DOHH2 (cell line): ENCODE measurements around the gene TBL1X.

Experiments used
- H3F3A ChIP-seq: fragments of 200-600 bp; sonication (generic), shearing (Covaris generic); 2 replicates; pipeline ENCODE4 v1.6.0; 2016; ENCODE audit warnings: antibody characterized with exemption, mild to moderate bottlenecking; ENCODE audit not compliant: control insufficient read depth, insufficient read depth
- H3K27ac ChIP-seq: fragments of 200-600 bp; sonication (generic); 2 replicates; pipeline ENCODE4 v1.5.1; 2014; ENCODE audit warnings: low read depth, mild to moderate bottlenecking, low read length, moderate library complexity
- H3K27me3 ChIP-seq: fragments of 200-600 bp; sonication (generic); 2 replicates; pipeline ENCODE4 v1.6.1; 2014; ENCODE audit warnings: mild to moderate bottlenecking, low read length, mixed read lengths; ENCODE audit not compliant: control insufficient read depth
- H3K36me3 ChIP-seq: fragments of 200-600 bp; sonication (generic); 2 replicates; pipeline ENCODE4 v1.6.1; 2014; ENCODE audit warnings: mild to moderate bottlenecking, low read length, moderate library complexity, mixed read lengths; ENCODE audit not compliant: control insufficient read depth
- H3K4me1 ChIP-seq: fragments of 200-600 bp; sonication (generic); 2 replicates; pipeline ENCODE4 v1.6.1; 2014; ENCODE audit warnings: mild to moderate bottlenecking, low read length, mixed read lengths; ENCODE audit not compliant: control insufficient read depth
- H3K4me2 ChIP-seq: fragments of 200-600 bp; sonication (generic); 2 replicates; pipeline ENCODE4 v1.6.0; 2014; ENCODE audit warnings: mild to moderate bottlenecking, low read length, moderate library complexity
- H3K4me3 ChIP-seq: fragments of 200-600 bp; sonication (generic); 2 replicates; pipeline ENCODE4 v1.5.1; 2014; ENCODE audit warnings: mild to moderate bottlenecking, low read length, mixed read lengths
- H3K79me2 ChIP-seq: fragments of 200-600 bp; sonication (generic); 2 replicates; pipeline ENCODE4 v1.6.1; 2014; ENCODE audit warnings: mild to moderate bottlenecking, low read length, mixed read lengths; ENCODE audit not compliant: control insufficient read depth
- H3K9me2 ChIP-seq: fragments of 200-600 bp; sonication (generic); replicated peaks from 2 replicates; pipeline ENCODE4 v1.6.1; 2014; ENCODE audit warnings: mild to moderate bottlenecking, low read length, mixed read lengths; ENCODE audit not compliant: control insufficient read depth
- H3K9me3 ChIP-seq: fragments of 200-600 bp; sonication (generic); 2 replicates; pipeline ENCODE4 v1.6.1; 2014; ENCODE audit warnings: antibody characterized with exemption, low read length, mixed read lengths; ENCODE audit not compliant: control insufficient read depth, insufficient read depth
- H4K20me1 ChIP-seq: fragments of 200-600 bp; sonication (generic); 2 replicates; pipeline ENCODE4 v1.6.0; 2014; ENCODE audit warnings: low read depth, mild to moderate bottlenecking, antibody characterized with exemption, low read length, moderate library complexity; ENCODE audit not compliant: control insufficient read depth, insufficient read depth
- CTCF ChIP-seq: fragments of 200-600 bp; sonication (generic); IDR thresholded peaks from one replicate; pipeline ENCODE4 v1.5.1; 2014; ENCODE audit warnings: antibody characterized with exemption, mild to moderate bottlenecking, low read depth, low read length; ENCODE audit not compliant: poor library complexity, severe bottlenecking
- EZH2phosphoT487 ChIP-seq: fragments of 200-600 bp; sonication (generic); IDR thresholded peaks from 2 replicates; pipeline ENCODE4 v1.6.1; 2017; ENCODE audit warnings: borderline replicate concordance, mild to moderate bottlenecking, antibody characterized with exemption, low read length, moderate library complexity, mixed read lengths

TBL1X gene

GRCh38 chrX:9698576-9698975 is 233.7 kb downstream of the TBL1X start:
- Histone ChIP-seq H3K4me3 (no peak overlapping the region), H3K27ac (no peak overlapping the region), H3K27me3 (no peaks in the 10 kb centered on the region), H4K20me1 (no peaks in the 10 kb centered on the region), H3K4me2 (no peak overlapping the region), H3K9me3 (no peaks in the 10 kb centered on the region), H3K79me2 (no peaks in the 10 kb centered on the region), H3K9me2 (no peaks in the 10 kb centered on the region), H3K36me3 (no peaks in the 10 kb centered on the region; the same call in 1 of the 2 replicates), H3K4me1 (no peaks in the 10 kb centered on the region), H3F3A (no peaks in the 10 kb centered on the region)
- no peak for TF ChIP-seq EZH2phosphoT487
- TF ChIP-seq CTCF = no peak

GRCh38 chrX:9700555-9700954 is 235.7 kb downstream of the TBL1X start:
- no peaks in the 10 kb centered on the region for H3K9me3 ChIP-seq
- no peak overlapping the region for H3K4me3 ChIP-seq
- H3K9me2 ChIP-seq = no peaks in the 10 kb centered on the region
- no peak for TF ChIP-seq CTCF
- H3K79me2 ChIP-seq = no peaks in the 10 kb centered on the region
- H3F3A ChIP-seq = no peaks in the 10 kb centered on the region
- no peak overlapping the region for H3K27ac ChIP-seq
- H3K27me3 ChIP-seq = no peaks in the 10 kb centered on the region
- no peaks in the 10 kb centered on the region for H3K4me1 ChIP-seq
- no peak overlapping the region for H3K4me2 ChIP-seq
- H3K36me3 ChIP-seq = no peaks in the 10 kb centered on the region
- no peaks in the 10 kb centered on the region for H4K20me1 ChIP-seq

- Histone ChIP-seq H3K27ac (no peak overlapping the region), H3K9me2 (no peaks in the 10 kb centered on the region), H4K20me1 (no peaks in the 10 kb centered on the region), H3K9me3 (no peaks in the 10 kb centered on the region), H3K4me1 (no peaks in the 10 kb centered on the region), H3K79me2 (no peaks in the 10 kb centered on the region), H3K27me3 (no peaks in the 10 kb centered on the region), H3K4me3 (no peak overlapping the region), H3F3A (no peaks in the 10 kb centered on the region), H3K4me2 (no peak overlapping the region), H3K36me3 (no peaks in the 10 kb centered on the region)
- TF ChIP-seq EZH2phosphoT487 (no peak), CTCF (no peak)
Measured at GRCh38 chrX:9701790-9702189, 236.9 kb downstream of the TBL1X start.

GRCh38 chrX:9703406-9703805 is 238.5 kb downstream of the TBL1X start:
- no peaks in the 10 kb centered on the region for H3K27me3 ChIP-seq
- no peaks in the 10 kb centered on the region for H3K36me3 ChIP-seq

More at GRCh38 chrX:9703406-9703805, 238.5 kb downstream of the TBL1X start:
- peaks cover 2% of the 10 kb centered on the region; the same call in 1 of the 2 replicates for H3K4me1 ChIP-seq
- H3F3A ChIP-seq = no peaks in the 10 kb centered on the region
- H3K27ac ChIP-seq = no peak overlapping the region
- no peaks in the 10 kb centered on the region for H3K79me2 ChIP-seq
- H4K20me1 ChIP-seq = no peaks in the 10 kb centered on the region
- H3K9me3 ChIP-seq = no peaks in the 10 kb centered on the region
- no peak overlapping the region for H3K4me3 ChIP-seq
- TF ChIP-seq EZH2phosphoT487 (no peak), CTCF (no peak)
- no peaks in the 10 kb centered on the region for H3K9me2 ChIP-seq
- no peak overlapping the region for H3K4me2 ChIP-seq
